ENCODE results near the gene ITGB7. TPM values are rescaled to one million over a fixed set of nuclear protein-coding genes. Genes with fewer than 3 reads are reported as not detected.

The ITGB7 gene
- total and polyA plus RNA-seq, 9 of the 15 experiments (the other 6 are each of a cell fraction or from before 2014, with no cell fraction given), result 0.06 to 2.0 (median 0.67) TPM

DNA sequence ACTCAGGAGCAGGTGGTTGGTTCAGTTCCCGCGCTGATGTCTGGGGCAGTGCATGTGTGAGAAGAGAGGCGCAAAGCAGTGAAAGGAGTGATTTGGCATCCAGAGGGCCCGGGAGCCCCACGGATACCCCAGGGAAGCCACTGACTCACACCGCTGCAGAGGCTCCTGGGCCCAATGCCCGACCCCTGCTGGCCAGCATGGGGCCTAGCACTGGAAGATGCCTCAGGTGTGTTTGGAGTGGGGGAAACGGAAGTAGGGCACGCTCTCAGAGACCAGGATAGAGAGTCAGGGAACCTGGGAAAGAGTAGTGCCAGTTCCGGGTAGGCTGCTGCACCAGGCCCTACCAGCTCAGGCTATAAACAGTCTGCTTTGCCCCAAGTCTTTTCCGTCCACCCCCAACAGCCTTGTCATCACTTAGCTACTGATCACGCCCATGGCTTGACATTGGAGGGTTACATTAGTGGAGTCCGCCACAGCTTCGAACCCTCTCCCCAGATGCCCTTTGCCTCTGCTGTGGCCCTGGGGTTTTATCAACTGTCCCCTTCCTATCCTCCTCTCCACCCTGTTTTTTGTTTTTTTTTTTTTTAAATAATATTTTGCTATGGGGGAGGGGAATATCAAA is 16.8 kb downstream of the ITGB7 start (continued):
- TF ChIP-seq, protein P1, sequence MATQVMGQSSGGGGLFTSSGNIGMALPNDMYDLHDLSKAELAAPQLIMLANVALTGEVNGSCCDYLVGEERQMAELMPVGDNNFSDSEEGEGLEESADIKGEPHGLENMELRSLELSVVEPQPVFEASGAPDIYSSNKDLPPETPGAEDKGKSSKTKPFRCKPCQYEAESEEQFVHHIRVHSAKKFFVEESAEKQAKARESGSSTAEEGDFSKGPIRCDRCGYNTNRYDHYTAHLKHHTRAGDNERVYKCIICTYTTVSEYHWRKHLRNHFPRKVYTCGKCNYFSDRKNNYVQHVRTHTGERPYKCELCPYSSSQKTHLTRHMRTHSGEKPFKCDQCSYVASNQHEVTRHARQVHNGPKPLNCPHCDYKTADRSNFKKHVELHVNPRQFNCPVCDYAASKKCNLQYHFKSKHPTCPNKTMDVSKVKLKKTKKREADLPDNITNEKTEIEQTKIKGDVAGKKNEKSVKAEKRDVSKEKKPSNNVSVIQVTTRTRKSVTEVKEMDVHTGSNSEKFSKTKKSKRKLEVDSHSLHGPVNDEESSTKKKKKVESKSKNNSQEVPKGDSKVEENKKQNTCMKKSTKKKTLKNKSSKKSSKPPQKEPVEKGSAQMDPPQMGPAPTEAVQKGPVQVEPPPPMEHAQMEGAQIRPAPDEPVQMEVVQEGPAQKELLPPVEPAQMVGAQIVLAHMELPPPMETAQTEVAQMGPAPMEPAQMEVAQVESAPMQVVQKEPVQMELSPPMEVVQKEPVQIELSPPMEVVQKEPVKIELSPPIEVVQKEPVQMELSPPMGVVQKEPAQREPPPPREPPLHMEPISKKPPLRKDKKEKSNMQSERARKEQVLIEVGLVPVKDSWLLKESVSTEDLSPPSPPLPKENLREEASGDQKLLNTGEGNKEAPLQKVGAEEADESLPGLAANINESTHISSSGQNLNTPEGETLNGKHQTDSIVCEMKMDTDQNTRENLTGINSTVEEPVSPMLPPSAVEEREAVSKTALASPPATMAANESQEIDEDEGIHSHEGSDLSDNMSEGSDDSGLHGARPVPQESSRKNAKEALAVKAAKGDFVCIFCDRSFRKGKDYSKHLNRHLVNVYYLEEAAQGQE (IDR thresholded peaks at IDR 0.05; ENCODE audit: borderline replicate concordance), result peak; percentile 58
- TF ChIP-seq, protein P1 (CRISPR knock-in tag; IDR thresholded peaks at IDR 0.05; ENCODE audit: low read depth), result no peak
- TF ChIP-seq, protein P2, sequence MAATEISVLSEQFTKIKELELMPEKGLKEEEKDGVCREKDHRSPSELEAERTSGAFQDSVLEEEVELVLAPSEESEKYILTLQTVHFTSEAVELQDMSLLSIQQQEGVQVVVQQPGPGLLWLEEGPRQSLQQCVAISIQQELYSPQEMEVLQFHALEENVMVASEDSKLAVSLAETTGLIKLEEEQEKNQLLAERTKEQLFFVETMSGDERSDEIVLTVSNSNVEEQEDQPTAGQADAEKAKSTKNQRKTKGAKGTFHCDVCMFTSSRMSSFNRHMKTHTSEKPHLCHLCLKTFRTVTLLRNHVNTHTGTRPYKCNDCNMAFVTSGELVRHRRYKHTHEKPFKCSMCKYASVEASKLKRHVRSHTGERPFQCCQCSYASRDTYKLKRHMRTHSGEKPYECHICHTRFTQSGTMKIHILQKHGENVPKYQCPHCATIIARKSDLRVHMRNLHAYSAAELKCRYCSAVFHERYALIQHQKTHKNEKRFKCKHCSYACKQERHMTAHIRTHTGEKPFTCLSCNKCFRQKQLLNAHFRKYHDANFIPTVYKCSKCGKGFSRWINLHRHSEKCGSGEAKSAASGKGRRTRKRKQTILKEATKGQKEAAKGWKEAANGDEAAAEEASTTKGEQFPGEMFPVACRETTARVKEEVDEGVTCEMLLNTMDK (IDR thresholded peaks at IDR 0.05; ENCODE audit: borderline replicate concordance, insufficient read depth, low read depth, low read length, poor library complexity, severe bottlenecking), result peak; percentile 51
- TF ChIP-seq POLR2A (conservative IDR thresholded peaks at IDR 0.05), result peak; percentile 30; the same call in 1 of the 2 replicates
- TF ChIP-seq RAD21 (CRISPR knock-in tag; conservative IDR thresholded peaks at IDR 0.05 in 1 of 2, IDR thresholded peaks at IDR 0.05 in 1 of 2), result peak; percentile 50 to 73
- no peak for TF ChIP-seq TCF3 (CRISPR knock-in tag; IDR thresholded peaks at IDR 0.05)
- TF ChIP-seq, protein P3, sequence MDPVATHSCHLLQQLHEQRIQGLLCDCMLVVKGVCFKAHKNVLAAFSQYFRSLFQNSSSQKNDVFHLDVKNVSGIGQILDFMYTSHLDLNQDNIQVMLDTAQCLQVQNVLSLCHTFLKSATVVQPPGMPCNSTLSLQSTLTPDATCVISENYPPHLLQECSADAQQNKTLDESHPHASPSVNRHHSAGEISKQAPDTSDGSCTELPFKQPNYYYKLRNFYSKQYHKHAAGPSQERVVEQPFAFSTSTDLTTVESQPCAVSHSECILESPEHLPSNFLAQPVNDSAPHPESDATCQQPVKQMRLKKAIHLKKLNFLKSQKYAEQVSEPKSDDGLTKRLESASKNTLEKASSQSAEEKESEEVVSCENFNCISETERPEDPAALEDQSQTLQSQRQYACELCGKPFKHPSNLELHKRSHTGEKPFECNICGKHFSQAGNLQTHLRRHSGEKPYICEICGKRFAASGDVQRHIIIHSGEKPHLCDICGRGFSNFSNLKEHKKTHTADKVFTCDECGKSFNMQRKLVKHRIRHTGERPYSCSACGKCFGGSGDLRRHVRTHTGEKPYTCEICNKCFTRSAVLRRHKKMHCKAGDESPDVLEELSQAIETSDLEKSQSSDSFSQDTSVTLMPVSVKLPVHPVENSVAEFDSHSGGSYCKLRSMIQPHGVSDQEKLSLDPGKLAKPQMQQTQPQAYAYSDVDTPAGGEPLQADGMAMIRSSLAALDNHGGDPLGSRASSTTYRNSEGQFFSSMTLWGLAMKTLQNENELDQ (CRISPR knock-in tag; IDR thresholded peaks at IDR 0.05; ENCODE audit: borderline replicate concordance), result no peak
- peak; percentile 38; the same call in 1 of the 2 replicates for TF ChIP-seq RBFOX2 (IDR thresholded peaks at IDR 0.05; ENCODE audit: low read depth, low read length)
- no peak for TF ChIP-seq ZKSCAN8 (CRISPR knock-in tag; IDR thresholded peaks at IDR 0.05)
- 0 out of 2 replicates have a peak, but pooled peaks have one; percentile 25 for TF ChIP-seq TOE1 (IDR thresholded peaks at IDR 0.05; ENCODE audit: borderline replicate concordance)
- no peak for TF ChIP-seq TOE1 (CRISPR knock-in tag; IDR thresholded peaks at IDR 0.05; ENCODE audit: borderline replicate concordance, low read depth)
- TF ChIP-seq KLF16 (IDR thresholded peaks at IDR 0.05), result 0 out of 2 replicates have a peak, but pooled peaks have one; percentile 13
- TF ChIP-seq DPF2 (IDR thresholded peaks at IDR 0.05), result 0 out of 2 replicates have a peak, but pooled peaks have one; percentile 26
- peak; percentile 56 for TF ChIP-seq SMC3 (conservative IDR thresholded peaks at IDR 0.05; ENCODE audit: insufficient read depth, low read depth, low read length)
